SK-N-MC (cell line): ENCODE data around the gene NME9.

Experiments
- DNase-seq: peaks from one replicate; pipeline ENCODE4 v3.0.0-alpha.2; 2011; ENCODE audit warnings: low read depth, low spot score
- H3K27ac ChIP-seq: fragments of 200-600 bp; sonication (generic); 2 replicates; pipeline ENCODE4 v1.5.1; 2016; ENCODE audit warnings: mixed run types
- H3K36me3 ChIP-seq: fragments of 200-600 bp; sonication (generic); 2 replicates; pipeline ENCODE4 v1.6.1; 2017; ENCODE audit warnings: antibody characterized with exemption, low read length, mixed read lengths; ENCODE audit not compliant: insufficient read depth
- H3K4me3 ChIP-seq: fragments of 200-600 bp; sonication (generic); 2 replicates; pipeline ENCODE4 v1.5.1; 2016
- H3K9ac ChIP-seq: fragments of 200-600 bp; sonication (generic); 2 replicates; pipeline ENCODE4 v1.8.0; 2017; ENCODE audit warnings: mixed run types, mixed read lengths; ENCODE audit not compliant: insufficient read length
- H3K9me3 ChIP-seq: fragments of 200-600 bp; sonication (generic); 2 replicates; pipeline ENCODE4 v1.6.1; 2017; ENCODE audit warnings: low read depth, mild to moderate bottlenecking, antibody characterized with exemption, low read length, moderate library complexity, mixed read lengths
- EZH2 ChIP-seq: fragments of 200-600 bp; sonication (generic); IDR thresholded peaks from one replicate; pipeline ENCODE4 v1.6.1; 2017; ENCODE audit warnings: antibody characterized with exemption
- FOXP2 ChIP-seq: optimal IDR thresholded peaks from 2 replicates; pipeline ENCODE3; 2011; ENCODE audit warnings: mild to moderate bottlenecking, moderate library complexity; ENCODE audit not compliant: insufficient read depth; ENCODE audit errors: extremely low read length, control extremely low read depth
- POLR2AphosphoS5 ChIP-seq: IDR thresholded peaks from 2 replicates; pipeline ENCODE4 v1.6.1; 2012; ENCODE audit warnings: mild to moderate bottlenecking, low read depth, low read length, borderline replicate concordance

Gene NME9

DNA sequence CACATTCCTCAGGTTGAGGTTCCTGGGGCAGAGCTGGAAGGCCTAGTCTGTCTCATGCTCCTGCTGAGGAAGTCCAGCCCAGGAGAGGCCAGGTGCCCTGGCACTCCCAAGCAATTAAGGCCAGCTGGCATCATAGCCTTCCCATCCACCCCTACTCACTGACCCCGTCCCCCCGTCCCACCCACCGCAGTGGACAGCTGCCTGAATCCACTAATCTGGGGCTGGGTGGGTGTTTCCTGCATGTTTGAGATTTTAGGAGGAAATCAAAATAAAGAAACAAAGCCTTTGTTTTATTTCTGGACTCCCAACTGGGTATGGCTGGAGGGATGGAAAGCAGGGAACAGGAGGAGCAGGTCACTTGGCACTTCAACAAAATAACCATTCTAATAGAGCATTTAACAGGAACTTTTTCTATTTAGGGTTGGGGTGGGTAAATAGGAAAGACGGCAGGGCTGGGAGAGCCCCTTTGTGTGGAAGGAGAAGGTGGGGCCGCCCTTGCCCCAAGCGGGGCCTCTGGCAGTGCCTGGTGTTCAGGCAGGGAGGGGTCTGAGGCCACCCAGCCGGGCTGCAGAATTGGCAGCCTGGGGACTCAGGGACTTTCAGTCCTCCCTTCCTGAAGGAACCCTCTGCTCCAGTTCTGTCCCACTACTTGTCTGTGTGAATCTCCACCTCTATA is 27.2 kb upstream of the NME9 start:
- no peaks in the 10 kb centered on the region for H3K36me3 ChIP-seq
- TF ChIP-seq FOXP2: no peak
- TF ChIP-seq POLR2AphosphoS5: no peak
- TF ChIP-seq EZH2: no peak
- H3K4me3 ChIP-seq: no peak overlapping the region
- no peaks in the 10 kb centered on the region for H3K9me3 ChIP-seq
- H3K9ac ChIP-seq: no peak overlapping the region
- H3K27ac ChIP-seq: no peak overlapping the region
- DNase-seq: no peak

GRCh38 chr3:138355071-138355470 is 25.4 kb upstream of the NME9 start:
- H3K27ac ChIP-seq: no peak overlapping the region
- H3K4me3 ChIP-seq: no peak overlapping the region
- no peaks in the 10 kb centered on the region for H3K9me3 ChIP-seq
- no peak overlapping the region for H3K9ac ChIP-seq
- TF ChIP-seq FOXP2: no peak
- TF ChIP-seq POLR2AphosphoS5: no peak
- TF ChIP-seq EZH2: no peak
- H3K36me3 ChIP-seq: no peaks in the 10 kb centered on the region
- DNase-seq: no peak

GRCh38 chr3:138354376-138354775 is 24.7 kb upstream of the NME9 start:
- no peak overlapping the region for H3K9ac ChIP-seq
- no peak overlapping the region for H3K27ac ChIP-seq
- DNase-seq: no peak
- H3K9me3 ChIP-seq: no peaks in the 10 kb centered on the region
- H3K36me3 ChIP-seq: no peaks in the 10 kb centered on the region
- no peak overlapping the region for H3K4me3 ChIP-seq
- no peak for TF ChIP-seq POLR2AphosphoS5
- no peak for TF ChIP-seq FOXP2
- no peak for TF ChIP-seq EZH2

DNA sequence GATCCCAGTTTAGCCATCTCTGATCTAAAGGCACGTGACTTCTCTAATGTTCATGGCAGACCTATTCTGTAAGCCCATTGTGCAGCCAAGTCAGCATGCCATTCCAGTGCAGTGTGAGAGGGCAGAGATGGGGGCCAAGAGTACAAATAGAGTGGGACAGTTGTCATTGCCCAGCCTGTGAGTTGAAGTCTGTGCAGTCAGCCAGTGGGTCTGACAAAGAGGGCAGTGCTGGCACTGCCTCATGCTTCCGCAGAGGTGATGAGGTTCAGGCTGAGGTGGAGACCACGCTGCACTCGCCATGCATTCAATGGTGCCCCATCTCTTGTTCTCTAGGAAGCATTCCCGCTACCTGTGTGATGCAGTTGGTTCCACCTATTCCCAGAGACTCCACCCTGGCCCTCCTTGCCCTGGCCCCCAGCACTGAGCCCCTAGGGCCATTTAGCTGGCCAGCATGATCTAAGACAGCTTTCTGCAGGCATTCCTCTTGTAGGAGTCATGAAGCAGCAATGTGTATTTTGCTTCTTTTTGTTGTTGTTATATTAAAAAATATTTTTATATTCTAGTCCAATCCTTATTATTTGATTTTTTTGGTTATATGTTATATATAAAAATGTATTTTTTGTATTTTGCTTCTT is 22.4 kb upstream of the NME9 start:
- H3K36me3 ChIP-seq: no peaks in the 10 kb centered on the region
- H3K9me3 ChIP-seq: no peaks in the 10 kb centered on the region
- H3K9ac ChIP-seq: no peak overlapping the region
- no peak overlapping the region for H3K4me3 ChIP-seq
- no peak for DNase-seq
- TF ChIP-seq FOXP2: no peak
- TF ChIP-seq POLR2AphosphoS5: no peak
- no peak for TF ChIP-seq EZH2
- H3K27ac ChIP-seq: no peak overlapping the region

DNA sequence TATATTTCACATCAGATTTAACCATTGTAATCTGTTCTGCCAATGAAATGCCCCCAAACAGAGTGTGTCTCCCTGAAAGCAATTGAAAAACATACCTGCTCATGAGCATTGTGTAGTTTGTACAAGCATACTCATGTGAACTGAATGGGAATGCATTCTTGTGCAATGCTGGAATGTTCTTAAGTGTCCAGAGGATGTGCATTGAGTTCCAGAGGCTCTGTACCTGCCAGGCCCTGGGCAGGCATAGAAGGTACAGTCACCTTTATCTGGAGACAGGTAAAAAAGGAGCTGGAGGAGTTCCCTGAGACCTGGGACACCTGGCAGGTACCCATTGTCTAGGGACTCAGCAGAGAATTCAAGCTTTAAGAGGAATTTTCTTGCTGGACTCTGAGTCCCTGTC is 21.5 kb upstream of the NME9 start:
- TF ChIP-seq EZH2 (no peak), POLR2AphosphoS5 (no peak), FOXP2 (no peak)
- no peaks in the 10 kb centered on the region for H3K36me3 ChIP-seq
- no peaks in the 10 kb centered on the region for H3K9me3 ChIP-seq
- H3K9ac ChIP-seq: no peak overlapping the region
- no peak overlapping the region for H3K27ac ChIP-seq
- no peak for DNase-seq
- no peak overlapping the region for H3K4me3 ChIP-seq

- no peak overlapping the region for H3K4me3 ChIP-seq
- DNase-seq: no peak
- no peak overlapping the region for H3K9ac ChIP-seq
- H3K36me3 ChIP-seq: no peaks in the 10 kb centered on the region
- TF ChIP-seq POLR2AphosphoS5 (no peak), EZH2 (no peak), FOXP2 (no peak)
- H3K27ac ChIP-seq: no peak overlapping the region
- H3K9me3 ChIP-seq: no peaks in the 10 kb centered on the region
Observed at GRCh38 chr3:138349926-138350665, 20.4 kb upstream of the NME9 start.

DNA sequence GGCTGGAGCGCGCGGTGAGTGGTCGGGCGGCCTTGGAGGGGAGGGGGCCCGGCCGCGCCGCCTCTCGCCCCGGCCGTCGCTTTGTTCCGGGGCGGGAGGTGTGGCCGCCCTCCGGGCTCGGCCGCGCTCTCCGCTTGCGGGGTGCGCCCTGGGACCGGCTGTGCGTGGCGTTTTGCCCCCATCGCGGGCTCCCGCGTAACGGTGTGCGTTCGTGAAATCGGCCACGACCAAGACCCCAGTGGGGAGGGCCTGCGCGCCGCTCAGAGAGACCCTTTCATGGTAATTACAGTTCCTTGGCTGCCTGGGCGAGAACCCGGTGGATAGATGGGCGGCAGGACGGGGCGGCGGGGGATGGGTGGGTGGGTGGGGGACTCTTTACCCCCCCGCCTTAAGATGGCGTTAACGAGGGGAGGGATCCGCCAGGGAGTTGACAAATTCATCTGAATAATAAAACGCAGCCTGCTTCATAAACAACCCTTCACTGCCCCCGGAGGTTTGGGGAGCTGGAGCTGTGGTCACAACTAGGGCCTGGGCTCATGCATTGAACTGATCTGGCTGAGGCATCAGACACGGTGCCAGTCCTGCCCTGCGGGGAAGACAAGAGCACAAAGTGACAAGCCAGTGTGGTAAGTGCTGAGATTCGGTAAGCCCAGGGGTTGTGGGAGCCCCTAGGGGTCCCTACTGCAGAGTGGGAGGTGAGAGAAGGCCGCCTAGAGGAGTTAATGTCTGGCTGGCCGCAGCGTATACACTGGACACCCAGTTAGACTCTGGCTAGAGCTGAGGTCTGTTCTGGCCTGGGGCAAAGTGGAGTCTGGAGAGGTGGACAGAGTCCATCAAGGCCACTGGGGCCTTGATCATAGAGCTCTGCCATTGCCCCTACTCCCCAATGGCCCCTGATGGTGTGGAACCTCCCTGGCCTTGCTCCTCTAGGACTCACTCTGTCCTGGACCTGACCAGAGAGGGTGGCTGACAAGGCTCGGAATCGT is 19.4 kb upstream of the NME9 start:
- DNase-seq: no peak
- Histone ChIP-seq H3K9me3 (no peaks in the 10 kb centered on the region), H3K27ac (no peak overlapping the region), H3K9ac (no peak overlapping the region), H3K36me3 (no peaks in the 10 kb centered on the region), H3K4me3 (peak overlapping the region; percentile 62)
- TF ChIP-seq EZH2 (no peak), FOXP2 (no peak), POLR2AphosphoS5 (no peak)
